Measurements from ENCODE around the gene CPT1A.
A peak's percentile ranks its signal among the peaks of the same experiment; 100 is the strongest.

CPT1A gene

GRCh38 chr11:68843052-68843561, 1.4 kb upstream of the CPT1A start:
- TF ChIP-seq REST (IDR thresholded peaks at IDR 0.05; ENCODE audit: low read depth), result no peak
- TF ChIP-seq NFIC (IDR thresholded peaks at IDR 0.05), result no peak
- TF ChIP-seq CEBPB (IDR thresholded peaks at IDR 0.05), result no peak
- TF ChIP-seq TAF1 (IDR thresholded peaks at IDR 0.05; ENCODE audit: low read depth), result no peak
- TF ChIP-seq EP300 (IDR thresholded peaks at IDR 0.05; ENCODE audit: borderline replicate concordance), result no peak
- TF ChIP-seq FOXM1 (IDR thresholded peaks at IDR 0.05; ENCODE audit: borderline replicate concordance, low read depth), result no peak
- TF ChIP-seq CREB1 (IDR thresholded peaks at IDR 0.05; ENCODE audit: low read depth), result no peak
- no peak for TF ChIP-seq YY1 (IDR thresholded peaks at IDR 0.05; ENCODE audit: low read depth)
- no peak for TF ChIP-seq TEAD4 (IDR thresholded peaks at IDR 0.05)
- no peak for TF ChIP-seq TCF12 (IDR thresholded peaks at IDR 0.05; ENCODE audit: low read depth)
- TF ChIP-seq RAD21 (IDR thresholded peaks at IDR 0.05; ENCODE audit: low read depth), result no peak
- TF ChIP-seq ZBTB7A (IDR thresholded peaks at IDR 0.05; ENCODE audit: low read depth), result no peak
- TF ChIP-seq MAX (IDR thresholded peaks at IDR 0.05), result no peak

- TF ChIP-seq TEAD4 (IDR thresholded peaks at IDR 0.05) (no peak), CEBPB (IDR thresholded peaks at IDR 0.05) (no peak), EP300 (IDR thresholded peaks at IDR 0.05; ENCODE audit: borderline replicate concordance) (no peak), TCF12 (IDR thresholded peaks at IDR 0.05; ENCODE audit: low read depth) (no peak), REST (IDR thresholded peaks at IDR 0.05; ENCODE audit: low read depth) (no peak), NFIC (IDR thresholded peaks at IDR 0.05) (no peak), CREB1 (IDR thresholded peaks at IDR 0.05; ENCODE audit: low read depth) (no peak), YY1 (IDR thresholded peaks at IDR 0.05; ENCODE audit: low read depth) (no peak), ZBTB7A (IDR thresholded peaks at IDR 0.05; ENCODE audit: low read depth) (no peak), MAX (IDR thresholded peaks at IDR 0.05) (no peak), RAD21 (IDR thresholded peaks at IDR 0.05; ENCODE audit: low read depth) (no peak), TAF1 (IDR thresholded peaks at IDR 0.05; ENCODE audit: low read depth) (no peak), EGR1 (IDR thresholded peaks at IDR 0.05) (no peak), USF1 (IDR thresholded peaks at IDR 0.05) (no peak), FOXM1 (IDR thresholded peaks at IDR 0.05; ENCODE audit: borderline replicate concordance, low read depth) (no peak)
Observed at GRCh38 chr11:68842427-68843051, 823 bp upstream of the CPT1A start.

GRCh38 chr11:68840661-68841653, 759 bp downstream of the CPT1A start:
- TF ChIP-seq CEBPB (IDR thresholded peaks at IDR 0.05) (no peak), EGR1 (IDR thresholded peaks at IDR 0.05) (no peak), NFIC (IDR thresholded peaks at IDR 0.05) (peak; percentile 28; the same call in 1 of the 2 replicates), USF1 (IDR thresholded peaks at IDR 0.05) (peak; percentile 88), ZBTB7A (IDR thresholded peaks at IDR 0.05; ENCODE audit: low read depth) (peak; percentile 89), YY1 (IDR thresholded peaks at IDR 0.05; ENCODE audit: low read depth) (no peak), MAX (IDR thresholded peaks at IDR 0.05) (peak; percentile 76), TEAD4 (IDR thresholded peaks at IDR 0.05) (no peak), TCF12 (IDR thresholded peaks at IDR 0.05; ENCODE audit: low read depth) (no peak), REST (IDR thresholded peaks at IDR 0.05; ENCODE audit: low read depth) (no peak), TAF1 (IDR thresholded peaks at IDR 0.05; ENCODE audit: low read depth) (peak; percentile 20; the same call in 1 of the 2 replicates), CREB1 (IDR thresholded peaks at IDR 0.05; ENCODE audit: low read depth) (no peak), RAD21 (IDR thresholded peaks at IDR 0.05; ENCODE audit: low read depth) (no peak), EP300 (IDR thresholded peaks at IDR 0.05; ENCODE audit: borderline replicate concordance) (no peak), FOXM1 (IDR thresholded peaks at IDR 0.05; ENCODE audit: borderline replicate concordance, low read depth) (no peak)
